ENCODE results near the gene PGP.

PGP gene

DNA sequence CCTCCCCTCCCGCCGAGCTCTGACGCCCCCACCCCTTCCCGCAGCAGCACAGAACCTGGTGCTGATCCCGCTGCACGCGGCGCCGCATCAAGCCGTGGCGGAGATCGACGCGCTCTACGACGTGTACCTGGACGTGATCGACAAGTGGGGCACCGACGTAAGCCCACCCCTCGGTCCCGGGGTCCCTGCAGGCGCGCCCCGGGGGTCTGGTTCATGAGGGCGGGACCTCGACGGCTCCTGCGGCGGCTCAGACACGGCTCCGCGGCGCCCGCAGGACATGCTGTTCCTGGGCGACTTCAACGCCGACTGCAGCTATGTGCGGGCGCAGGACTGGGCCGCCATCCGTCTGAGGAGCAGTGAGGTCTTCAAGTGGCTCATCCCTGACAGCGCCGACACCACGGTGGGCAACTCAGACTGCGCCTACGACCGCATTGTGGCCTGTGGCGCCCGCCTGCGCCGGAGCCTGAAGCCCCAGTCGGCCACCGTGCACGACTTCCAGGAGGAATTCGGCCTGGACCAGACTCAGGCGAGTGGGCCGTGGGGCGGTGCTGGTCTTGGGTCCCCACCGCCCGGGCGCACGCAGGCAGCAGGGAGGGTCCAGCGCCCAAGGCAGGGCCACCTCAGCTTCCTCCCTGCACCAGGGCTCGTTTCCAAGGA is 23.0 kb upstream of the PGP start:
- DNase-seq (ENCODE audit: low read depth): no peak

DNA sequence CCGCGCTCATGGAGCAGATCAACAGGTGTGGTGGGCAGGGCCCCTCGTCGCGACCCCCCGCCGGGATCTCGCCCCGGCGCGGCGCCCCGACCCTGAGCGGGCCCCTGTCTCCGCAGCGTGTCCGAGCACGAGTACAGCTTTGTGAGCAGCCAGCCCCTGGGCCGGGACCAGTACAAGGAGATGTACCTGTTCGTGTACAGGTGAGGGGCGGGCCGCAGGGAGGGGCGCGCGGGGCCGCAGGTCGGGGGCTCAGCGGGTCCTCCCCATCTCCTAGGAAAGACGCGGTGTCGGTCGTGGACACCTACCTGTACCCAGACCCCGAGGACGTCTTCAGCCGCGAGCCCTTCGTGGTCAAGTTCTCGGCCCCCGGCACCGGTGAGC is 22.5 kb upstream of the PGP start:
- DNase-seq (ENCODE audit: low read depth): no peak

DNA sequence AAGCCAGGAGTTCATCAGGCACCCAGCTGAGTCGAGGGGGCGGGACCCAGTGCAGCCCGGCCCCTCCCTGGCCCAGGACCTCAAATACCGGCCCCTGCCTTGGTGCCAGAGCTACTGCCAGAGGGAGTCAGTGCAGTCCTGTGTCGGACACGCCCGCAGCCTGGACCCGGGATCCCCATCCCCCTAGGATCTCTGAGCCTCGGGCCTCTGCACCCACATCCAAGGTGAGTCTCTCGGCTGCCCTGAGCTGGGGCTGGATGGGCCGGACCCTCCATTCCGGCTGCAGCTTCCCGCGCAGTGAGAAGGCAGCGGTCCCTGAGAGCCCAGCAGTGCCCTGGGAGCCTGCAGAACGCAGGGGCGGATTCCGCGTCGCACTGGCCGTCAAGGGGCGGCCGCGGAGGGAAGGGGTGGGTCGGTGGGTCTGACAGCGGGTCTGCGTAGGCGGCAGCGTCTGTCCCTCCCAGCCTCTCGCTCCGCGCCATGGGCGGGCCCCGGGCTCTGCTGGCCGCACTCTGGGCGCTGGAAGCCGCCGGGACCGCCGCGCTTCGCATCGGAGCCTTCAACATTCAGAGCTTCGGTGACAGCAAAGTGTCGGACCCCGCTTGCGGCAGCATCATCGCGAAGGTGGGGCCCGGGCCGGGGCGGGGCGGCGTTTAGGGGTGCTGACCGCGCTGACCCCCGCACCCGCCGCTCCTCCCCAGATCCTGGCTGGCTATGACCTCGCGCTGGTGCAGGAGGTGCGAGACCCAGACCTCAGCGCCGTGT is 21.9 kb upstream of the PGP start, which contains the start of gene DNASE1L2:
TSS of gene DNASE1L2 (plus strand) at position 108 of the 765 bp plus-strand sequence. CDS start at position 481, 373 bp downstream.
- DNase-seq (ENCODE audit: low read depth): no peak

DNA sequence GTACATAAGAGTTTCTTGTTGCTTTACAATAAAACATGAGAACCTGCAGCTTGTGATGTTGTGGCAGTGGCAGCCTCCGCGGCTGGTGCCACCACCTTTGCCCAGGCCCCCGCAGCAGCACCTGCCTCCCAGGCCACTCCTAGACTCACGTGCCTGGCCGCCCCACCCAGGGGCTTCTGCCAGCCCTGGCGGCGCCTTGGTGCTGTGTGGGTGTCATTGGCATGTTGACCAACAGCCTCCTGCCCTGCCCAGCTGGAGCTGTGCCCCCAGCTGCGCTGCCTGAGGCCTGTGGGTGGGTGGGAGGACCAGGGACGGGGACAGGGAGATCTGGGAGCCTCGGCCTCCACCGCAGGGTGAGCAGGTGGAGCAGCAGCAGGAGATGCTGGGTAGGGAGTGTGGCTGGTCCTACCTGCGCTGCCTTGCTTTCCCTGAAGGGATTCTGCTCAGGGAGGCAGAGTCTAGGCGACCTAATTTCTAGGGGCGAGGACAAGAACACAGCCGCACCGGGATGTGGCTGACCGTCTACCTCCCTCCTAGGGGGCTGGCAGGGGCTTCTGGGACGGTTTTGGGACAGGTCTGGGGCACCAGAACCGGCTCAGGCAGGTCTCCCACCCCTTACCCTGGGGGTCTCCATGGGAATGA is 21.2 kb upstream of the PGP start:
- no peak for DNase-seq (ENCODE audit: low read depth)

DNA sequence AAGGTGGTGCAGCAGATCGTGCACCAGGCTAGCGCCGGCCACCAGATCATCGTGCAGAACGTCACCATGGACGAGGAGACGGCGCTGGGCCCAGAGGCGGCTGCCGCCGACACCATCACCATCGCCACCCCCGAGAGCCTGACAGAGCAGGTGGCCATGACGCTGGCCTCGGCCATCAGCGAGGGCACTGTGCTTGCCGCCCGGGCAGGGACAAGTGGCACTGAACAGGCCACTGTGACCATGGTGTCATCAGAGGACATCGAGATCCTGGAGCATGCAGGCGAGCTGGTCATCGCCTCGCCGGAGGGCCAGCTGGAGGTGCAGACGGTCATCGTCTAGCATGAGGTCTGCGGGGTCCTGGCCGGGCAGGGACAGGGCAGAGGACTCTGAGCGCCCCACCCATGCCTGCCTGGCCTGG is 20.6 kb upstream of the PGP start:
- DNase-seq (ENCODE audit: low read depth): no peak

DNA sequence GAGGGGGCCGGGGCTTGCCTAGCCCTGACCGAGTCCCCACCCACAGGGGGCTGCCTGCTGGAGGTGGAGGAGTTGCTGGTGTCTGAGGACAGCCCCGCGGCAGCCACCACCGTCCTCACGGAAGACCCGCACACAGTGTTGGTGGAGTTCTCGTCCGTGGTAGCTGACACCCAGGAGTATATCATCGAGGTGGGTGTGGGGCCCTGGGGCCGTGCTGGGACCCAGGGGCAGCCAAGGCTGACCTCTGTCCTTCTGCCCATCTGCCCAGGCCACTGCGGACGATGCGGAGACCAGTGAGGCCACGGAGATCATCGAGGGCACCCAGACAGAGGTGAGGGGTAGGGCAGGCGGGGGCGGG is 20.2 kb upstream of the PGP start:
- DNase-seq (ENCODE audit: low read depth): no peak

DNA sequence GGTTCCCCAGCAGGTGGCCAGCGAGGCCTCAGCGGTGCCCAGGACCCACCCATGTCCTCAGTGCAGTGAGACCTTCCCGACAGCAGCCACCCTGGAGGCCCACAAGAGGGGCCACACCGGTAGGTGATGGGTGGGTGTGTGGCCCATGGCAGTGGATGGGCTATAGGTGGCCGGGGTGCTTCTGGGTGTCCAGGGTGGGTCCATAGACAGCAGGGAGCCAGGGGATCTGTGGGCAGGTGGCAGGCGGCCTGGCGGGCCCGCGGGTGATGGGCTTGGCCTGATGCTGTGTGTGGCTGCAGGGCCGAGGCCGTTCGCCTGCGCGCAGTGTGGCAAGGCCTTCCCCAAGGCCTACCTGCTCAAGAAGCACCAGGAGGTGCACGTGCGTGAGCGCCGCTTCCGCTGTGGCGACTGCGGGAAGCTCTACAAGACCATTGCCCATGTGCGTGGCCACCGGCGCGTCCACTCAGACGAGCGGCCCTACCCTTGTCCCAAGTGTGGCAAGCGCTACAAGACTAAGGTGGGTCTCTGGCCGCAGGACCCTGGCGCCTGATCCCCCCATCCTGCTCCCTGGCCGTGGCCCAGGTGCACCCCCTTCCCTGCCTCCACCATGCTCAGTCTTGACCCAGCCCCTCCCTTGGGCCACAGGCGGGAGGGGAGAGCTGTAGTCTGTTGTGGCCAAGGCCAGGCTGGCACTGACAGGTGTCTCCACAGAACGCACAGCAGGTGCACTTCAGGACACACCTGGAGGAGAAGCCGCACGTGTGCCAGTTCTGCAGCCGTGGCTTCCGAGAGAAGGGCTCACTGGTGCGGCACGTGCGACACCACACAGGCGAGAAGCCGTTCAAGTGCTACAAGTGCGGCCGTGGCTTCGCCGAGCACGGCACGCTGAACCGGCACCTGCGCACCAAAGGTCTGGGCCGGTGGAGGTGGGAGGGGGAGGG is 19.5 kb upstream of the PGP start:
- DNase-seq (ENCODE audit: low read depth): no peak

DNA sequence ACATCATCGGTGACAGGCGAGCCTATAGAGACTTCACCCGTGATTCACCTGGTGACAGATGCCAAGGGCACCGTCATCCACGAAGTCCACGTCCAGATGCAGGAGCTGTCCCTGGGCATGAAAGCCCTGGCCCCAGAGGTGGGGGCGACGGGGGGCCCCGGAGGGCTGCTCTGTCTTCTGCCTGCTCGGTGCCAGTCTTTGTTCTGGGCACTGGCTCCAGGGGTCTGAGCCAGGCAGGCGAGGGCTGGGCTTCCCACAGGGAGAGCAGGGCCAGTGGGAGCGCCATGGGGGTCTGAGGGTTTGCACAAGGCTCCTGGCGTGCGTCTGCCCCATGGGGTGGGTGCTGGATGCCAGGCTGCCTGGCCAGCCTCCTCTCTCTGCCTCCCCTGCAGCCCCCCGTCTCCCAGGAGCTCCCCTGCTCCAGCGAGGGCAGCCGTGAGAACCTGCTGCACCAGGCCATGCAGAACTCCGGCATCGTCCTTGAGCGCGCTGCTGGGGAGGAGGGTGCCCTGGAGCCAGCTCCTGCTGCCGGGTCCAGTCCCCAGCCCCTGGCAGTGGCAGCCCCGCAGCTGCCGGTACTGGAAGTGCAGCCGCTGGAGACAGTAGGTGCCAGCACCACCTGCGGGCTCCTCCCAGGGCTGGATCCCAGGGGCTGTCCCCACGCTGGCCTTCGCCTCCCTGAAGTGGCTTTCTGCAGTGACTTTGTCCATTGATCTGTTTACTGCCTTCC is 18.6 kb upstream of the PGP start:
- DNase-seq (ENCODE audit: low read depth): no peak

DNA sequence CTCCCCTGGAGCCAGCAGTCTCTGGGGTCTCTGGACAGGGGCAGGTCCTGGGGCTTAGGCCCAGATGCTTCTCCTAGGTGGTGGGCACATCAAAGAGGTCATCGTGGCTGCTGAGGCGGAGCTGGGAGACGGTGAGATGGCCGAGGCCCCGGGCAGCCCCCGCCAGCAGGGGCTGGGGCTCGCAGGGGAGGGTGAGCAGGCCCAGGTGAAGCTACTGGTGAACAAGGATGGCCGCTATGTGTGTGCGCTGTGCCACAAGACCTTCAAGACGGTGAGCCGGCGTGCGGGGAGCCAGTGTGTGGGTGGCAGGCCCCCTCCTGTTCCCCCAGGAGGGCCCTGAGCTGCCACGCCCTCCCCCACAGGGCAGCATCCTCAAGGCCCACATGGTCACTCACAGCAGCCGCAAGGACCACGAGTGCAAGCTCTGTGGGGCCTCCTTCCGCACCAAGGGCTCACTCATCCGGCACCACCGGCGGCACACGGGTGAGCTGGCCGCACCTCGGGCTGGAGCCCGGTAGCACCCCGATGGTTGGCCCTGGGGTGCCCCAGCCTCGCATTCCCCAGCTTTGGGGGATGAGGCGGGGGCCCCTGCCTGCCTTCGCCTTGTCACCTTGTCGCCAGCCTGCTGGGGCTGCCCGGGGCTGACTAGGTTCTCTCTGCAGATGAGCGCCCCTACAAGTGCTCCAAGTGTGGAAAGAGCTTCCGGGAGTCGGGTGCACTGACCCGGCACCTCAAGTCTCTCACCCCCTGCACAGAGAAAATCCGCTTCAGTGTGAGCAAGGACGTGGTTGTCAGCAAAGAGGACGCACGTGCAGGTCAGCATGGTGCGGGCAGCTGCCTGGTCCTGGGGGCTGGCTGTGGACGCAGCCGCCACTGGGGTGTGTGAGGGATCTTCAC is 17.7 kb upstream of the PGP start:
- DNase-seq (ENCODE audit: low read depth): no peak

DNA sequence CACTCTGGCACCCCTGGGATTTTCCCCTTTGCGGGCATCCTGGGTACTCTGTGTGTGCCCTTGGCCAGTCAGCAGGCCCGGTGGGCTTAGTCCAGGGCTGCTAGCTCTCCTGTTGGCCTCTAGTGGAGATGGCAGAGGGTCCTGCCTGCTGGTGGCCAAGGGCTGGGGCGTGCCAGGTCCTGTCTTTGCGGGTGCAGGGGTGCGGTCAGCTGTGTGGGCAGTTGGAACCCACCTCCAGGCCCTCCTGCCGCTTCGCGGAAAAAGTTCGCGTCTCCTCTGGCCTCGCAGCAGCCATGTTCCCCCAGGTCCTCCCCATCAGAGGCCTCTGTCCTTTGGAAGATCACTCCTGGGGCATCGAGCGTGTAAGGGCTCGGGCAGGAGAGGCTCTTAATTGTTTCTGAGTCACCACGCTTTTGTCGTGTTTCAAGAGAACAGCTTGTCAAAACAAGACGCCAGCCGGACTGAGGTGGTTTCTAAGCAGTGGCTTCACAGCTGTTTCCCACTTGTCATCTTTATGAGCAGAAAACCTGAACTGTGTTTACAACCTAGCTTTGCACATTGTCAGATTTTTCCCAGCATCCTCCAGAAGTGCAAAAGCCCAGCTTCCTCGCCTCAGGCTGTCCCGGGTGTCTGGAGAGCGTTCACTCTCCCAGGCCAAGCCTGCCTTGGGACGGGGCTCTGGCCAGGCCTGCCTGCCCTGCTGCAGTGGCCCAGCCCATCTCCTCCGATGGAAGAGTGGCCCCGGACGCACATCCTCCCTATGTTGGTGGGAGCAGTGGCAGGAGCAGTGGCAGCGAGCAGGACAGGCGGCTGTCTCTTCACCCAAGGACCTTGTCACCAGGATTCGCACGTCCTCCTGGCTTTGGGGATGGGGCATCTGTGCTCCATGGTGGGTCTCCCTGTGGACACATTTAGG is 16.6 kb upstream of the PGP start:
- no peak for DNase-seq (ENCODE audit: low read depth)

DNA sequence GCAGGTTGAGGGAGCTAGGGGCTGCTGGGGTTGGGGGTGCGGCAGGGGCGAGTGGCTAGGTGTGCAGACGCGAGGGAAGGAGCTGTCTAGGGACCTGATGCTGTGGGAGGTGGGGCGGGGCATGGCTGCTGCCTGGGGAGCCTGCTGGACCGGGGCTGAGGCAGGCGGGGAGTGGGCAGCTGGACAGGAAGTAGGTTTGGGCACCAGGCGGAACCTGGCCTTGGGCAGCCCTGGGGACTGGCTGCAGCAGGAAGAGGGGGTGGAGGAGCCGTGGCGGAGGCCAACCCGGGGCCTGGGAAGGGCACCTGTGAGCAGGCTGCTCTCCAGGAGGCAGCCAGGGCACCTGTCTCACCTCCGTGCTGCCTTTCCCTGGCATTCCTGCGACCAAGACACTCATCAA is 15.7 kb upstream of the PGP start:
- DNase-seq (ENCODE audit: low read depth): no peak

DNA sequence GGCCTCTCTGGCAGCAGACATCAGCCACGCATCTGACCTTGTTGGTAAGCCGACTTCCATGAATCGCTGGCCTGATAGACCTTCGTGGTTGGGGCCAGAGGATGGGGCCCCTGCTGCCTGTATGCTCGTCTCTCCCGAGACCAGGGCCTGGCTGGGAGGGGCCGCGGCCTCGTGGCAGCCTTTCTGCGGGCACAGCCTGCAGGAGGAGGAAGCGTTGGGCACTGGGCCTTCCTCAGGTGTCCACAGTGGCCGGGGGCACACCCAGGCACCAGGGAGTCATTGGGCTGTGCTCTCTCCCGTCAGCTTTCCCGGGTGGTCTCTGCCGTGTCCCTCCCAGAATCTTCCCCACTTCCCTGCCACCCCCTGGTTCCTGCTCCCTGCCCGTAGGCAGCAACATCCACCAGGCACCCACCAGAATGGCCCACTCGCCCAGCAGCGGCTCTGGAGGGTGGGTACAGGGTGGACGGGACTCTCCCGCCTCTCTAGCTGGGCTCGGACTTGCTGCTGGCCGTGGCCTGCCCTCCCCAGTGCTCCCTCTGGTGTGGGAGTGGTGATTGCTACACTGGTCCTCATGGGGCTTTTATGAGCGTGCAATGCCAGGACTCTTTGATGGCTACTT is 15.1 kb upstream of the PGP start:
- DNase-seq (ENCODE audit: low read depth): no peak

DNA sequence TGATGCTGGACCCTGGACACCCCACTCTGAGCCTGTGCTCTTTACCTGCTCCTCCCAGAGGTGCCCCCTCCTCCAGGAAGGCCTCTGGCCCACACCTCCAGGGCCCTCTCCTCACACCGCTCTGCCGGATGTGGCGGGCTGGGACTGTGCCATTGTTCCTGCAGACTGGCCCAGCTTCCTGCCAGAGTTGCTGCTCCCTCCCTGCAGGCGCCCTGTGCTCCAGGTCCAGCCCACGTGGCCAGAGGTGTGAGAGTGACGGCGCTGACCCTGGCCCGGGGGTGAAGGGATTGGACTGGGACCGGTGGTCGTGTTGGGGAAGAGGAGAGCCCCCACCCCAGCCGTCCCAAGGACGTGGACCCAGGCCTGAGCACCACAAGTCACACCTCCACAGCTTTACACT is 14.5 kb upstream of the PGP start:
- DNase-seq (ENCODE audit: low read depth): no peak

DNA sequence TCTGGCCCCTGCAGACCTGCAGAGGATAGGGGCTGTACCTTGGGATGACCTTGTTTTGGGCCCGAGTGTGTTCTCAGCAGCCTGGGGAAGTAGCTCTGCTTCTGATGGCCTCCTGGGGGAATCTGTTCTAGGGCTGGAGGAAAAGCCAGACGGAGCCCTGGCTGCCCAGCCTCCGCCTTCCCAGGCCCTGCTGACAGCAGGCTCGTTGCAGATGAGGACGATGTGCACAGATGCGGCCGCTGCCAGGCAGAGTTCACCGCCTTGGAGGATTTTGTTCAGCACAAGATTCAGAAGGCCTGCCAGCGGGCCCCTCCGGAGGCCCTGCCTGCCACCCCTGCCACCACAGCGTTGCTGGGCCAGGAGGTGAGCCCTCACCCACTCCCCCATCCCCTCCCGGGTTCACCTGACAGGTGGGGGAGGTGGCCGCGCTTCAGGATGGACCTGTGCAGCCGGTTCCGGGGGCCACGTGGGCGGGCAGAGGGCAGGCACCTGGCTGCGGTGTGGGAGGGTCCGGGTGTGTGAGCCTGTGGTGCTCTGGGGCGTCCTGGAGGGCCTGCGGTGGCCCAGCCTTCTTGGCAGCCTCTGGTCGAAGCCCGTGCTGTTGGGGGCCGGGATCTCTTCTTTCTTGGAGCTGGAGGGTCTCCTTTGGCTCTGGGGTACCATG is 13.7 kb upstream of the PGP start:
- DNase-seq (ENCODE audit: low read depth): no peak

DNA sequence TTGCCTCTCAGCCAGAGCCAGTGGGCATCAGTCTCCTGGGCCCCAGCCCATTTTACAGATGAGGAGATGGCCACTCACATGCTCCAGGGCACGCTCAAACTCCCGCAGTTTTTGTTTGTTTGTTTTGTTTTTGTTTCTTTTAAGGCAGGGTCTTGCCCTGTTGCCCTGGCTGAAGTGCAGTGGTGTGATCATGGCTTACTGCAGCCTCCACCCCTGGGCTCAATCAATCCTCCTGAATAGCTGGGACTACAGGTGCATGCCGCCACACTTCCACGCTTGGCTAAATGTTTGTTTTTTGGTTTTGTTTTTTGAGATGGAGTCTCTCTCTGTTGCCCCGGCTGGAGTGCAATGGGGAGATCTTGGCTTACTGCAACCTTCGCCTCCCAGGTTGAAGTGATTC is 12.3 kb upstream of the PGP start:
- DNase-seq (ENCODE audit: low read depth): no peak

DNA sequence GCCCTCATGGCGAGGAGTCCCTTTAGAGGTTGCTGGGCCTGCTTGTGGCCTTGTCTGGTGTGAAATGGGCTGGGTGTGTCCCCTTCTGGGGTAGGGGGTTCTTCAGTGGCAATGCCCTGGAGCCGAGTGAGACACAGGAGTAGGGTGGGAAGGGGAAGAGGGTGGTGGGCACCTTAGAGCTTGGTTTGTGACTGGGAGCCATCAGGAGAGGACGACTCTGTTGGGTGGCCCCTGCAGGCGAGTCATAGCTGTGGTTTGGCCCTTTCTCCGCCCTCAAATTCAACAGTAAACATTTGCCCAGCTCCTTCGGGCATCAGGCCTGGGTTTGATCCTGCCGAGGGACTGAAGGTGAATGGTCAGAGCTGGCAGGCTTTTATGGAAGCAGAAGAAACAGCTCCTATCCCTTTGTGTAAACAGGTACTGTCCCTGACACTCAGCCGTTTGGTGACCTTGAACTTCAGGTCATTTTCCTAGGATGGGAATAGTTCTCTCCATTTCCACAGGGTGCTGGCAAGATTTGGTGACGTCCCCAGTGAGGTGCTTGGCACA is 11.7 kb upstream of the PGP start:
- no peak for DNase-seq (ENCODE audit: low read depth)

DNA sequence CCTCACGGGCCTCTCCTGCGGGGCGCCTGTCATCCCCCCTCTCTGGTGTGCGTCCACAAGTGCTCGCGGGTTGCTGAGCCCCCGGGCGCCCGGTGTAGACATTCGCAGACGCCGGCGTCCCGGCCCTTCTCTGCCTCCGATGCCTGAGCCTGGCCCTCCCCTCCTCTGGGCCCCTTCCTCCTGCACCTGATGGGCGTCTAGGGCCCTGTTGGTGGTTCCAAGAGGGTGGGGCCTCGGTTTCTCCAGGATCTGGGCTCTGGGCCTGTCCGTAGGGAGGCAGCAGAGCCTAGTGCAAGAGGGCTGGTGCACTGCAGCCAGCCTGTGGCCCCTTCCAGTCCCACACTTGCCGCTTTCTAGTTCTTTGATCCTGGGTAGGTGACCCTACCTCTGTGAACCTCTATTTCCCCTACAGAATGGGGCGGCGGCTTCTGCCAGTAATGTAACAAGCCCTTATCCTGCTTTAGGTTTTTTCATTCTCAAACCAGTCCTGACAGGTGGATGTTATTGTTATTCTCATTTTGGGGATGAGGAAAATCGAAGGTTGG is 9.4 kb upstream of the PGP start:
- DNase-seq (ENCODE audit: low read depth): peak; percentile 25
